HG03060 (cell line): ENCODE data around the gene HAPLN1.
"Not testable (repeated sequence)": the region's sequence is repeated elsewhere in the genome, so short reads cannot be mapped to it uniquely, and the experiment has no call there.

ENCODE experiments used
- ATAC-seq: cut with Tn5 transposase; IDR thresholded peaks from one replicate; pipeline ENCODE4 v1.9.1; 2021; ENCODE audit warnings: low read depth, moderate number of reproducible peaks; ENCODE audit not compliant: unreplicated experiment

The HAPLN1 gene

GRCh38 chr5:83720836-83721537 lies at the start of gene HAPLN1:
Gene HAPLN1 (minus strand): TSS chr5:83720855. CDS start chr5:83673523, 47,332 bp downstream.
- no peak for ATAC-seq

DNA sequence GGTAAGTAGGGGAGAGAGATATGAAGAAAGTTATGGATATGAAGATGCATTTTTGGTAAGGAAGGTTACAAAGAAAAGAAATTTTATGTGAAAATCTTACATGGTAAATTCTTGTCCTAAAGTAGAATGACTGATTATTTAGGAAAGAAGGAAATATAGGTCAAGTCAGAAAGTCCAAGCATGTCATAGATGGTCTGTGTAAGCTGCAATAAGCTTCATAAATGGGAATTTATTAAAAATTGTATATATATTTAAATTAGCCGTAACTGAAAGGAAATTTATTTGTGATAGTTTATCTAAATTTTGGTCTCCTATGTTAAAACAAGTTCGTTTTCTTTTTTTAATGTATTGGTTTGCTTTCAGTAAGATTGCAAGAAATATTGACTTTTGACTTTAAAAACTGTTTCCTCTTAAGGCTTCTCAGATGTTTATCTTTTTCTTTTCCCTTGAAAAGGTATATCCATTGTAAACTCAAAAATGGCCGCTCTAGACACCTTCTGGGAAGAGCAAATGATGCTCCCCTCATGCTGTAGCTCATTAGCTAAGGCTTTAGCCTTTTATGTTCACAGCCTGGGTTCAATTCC lies 46.8 kb upstream of the HAPLN1 start:
- ATAC-seq = no peak

- no peak for ATAC-seq
Observed at GRCh38 chr5:83764101-83764500, 43.4 kb upstream of the HAPLN1 start.

GRCh38 chr5:83760579-83760978 lies 39.9 kb upstream of the HAPLN1 start:
- ATAC-seq = no peak

- ATAC-seq = no peak
Observed at GRCh38 chr5:83752700-83753099, 32.0 kb upstream of the HAPLN1 start.

DNA sequence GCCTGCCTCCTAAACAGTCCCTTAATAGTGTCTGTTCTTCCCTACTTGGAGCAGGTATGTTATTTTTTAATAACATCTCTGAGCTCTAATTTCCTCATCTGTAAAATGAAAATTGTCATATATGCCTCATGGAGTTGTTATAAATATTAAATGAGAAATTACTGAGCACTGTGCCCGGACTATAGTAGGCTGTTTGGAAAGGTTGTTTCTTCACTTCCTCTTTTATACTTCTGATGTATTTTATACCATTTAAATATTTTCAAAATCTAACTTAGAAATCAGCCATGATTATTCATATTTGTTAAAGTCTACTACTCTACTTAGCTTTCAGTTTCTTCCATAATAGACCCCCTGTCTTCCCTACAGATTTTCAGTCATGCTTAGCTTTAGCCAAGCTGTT lies 30.5 kb upstream of the HAPLN1 start:
- no peak for ATAC-seq

DNA sequence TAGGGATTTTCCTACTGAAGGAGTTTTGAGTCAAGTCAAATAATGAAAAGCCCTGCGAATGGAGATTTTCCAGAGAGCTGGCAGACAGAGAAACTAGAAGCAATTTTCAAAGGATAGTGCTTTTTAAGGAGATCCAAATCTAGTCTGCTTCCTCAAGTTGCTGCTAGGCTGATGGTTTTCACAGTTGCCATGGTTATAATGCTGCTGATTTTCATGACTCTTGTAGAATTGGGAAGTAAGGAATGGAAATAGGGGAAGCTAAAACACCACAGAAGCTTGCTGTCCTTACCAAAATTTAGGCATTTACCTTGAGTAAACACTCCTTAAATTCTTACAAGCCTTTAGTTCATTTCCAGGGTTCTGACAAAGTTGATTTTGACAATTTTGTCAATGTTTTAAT lies 30.1 kb upstream of the HAPLN1 start:
- no peak for ATAC-seq

DNA sequence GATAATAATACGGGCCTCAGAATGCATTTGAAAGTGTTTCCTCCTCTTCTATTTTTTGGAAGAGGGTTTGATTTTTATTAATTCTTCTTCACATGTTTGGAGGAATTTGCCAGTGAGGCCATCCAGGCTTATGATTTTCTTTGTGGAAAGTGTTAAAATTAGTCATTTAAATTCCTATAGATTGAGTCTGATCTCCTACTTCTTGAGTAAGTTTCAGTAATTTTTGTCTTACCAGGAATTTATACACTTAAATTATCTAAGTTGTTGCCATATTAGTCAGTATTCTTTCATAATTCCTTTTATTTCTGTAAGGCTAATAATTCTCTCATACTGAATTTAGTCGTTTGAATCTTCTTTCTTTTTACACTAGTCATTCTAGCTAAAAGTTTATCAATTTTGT lies 25.2 kb upstream of the HAPLN1 start:
- no peak for ATAC-seq

DNA sequence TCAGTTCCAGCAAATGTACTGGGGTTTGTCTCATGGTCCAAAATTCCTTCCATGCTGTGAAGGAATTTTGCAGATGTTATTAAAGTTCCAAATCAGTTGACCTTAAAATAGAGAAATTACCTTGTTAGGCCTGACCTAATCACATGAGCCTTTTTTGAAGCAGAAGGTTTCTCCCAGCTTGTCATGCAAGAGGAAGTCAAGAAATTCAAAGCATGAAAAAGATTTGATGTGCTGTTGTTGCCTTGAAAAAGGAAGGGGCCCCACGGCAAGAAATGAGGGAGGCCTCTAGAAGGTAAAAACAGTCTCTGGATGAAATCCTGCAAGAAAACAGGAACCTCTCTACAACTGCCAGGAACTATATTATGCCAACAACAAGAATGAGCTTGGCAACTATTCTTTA lies 24.2 kb upstream of the HAPLN1 start:
- ATAC-seq = no peak

GRCh38 chr5:83742089-83742488 lies 21.4 kb upstream of the HAPLN1 start:
- ATAC-seq = no peak

DNA sequence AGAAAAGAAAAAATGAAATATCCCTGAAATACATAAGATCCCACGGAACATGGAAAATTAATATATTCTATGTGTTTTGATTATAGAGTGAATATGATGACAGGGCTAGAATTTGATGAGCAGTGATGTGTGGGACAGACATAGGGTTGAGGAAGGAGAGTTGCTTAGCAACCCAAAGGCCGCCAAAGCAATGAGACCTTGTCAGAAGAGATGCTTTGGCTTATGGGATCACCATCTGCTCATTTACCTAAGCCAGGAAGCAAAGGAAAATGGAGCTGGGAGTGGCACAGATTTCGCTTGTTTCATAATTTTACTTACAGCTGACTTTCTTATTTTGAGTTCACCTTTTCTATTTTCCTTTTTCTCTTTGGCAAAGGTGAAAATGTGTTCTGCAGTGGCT lies 20.9 kb upstream of the HAPLN1 start:
- no peak for ATAC-seq

DNA sequence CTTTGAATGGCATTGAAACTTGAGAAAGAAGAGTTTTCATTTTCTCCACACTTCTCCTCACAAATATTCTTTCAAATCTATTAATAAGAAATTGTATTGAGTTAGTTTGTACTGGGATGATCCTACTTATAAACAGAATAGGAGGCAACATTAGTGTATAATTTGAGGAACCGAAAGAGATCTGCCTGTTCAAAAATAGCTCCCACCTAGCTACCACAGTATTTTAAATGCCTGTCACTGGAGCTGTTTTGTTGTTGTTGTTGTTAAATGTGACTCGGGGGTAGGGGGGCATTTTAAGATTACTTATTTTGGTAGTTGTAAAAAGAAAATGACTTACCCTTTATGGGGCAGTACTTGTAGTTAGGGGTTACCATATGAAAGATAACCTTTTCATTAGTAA lies 20.1 kb upstream of the HAPLN1 start:
- ATAC-seq = peak; percentile 88

GRCh38 chr5:83736169-83736568 lies 15.5 kb upstream of the HAPLN1 start:
- ATAC-seq = not testable (repeated sequence)

DNA sequence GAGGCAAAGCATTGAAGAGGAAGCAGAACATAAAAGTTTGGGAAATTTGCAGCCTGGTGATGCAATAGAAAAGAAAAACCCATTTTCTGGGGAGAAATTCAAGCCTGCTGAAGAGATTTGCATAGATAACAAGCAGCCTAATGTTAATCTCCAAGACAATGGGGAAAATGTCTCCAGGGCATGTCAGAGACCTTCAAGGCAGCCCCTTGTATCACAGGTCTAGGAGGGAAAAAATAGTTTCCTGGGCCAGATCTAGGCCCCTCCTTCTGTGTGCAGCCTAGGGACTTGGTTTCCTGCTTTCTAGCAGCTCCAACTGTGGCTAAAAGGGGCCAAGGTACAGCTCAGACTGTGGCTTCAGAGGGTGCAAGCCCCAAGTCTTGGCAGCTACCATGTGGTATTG lies 14.4 kb upstream of the HAPLN1 start:
- not testable (repeated sequence) for ATAC-seq

DNA sequence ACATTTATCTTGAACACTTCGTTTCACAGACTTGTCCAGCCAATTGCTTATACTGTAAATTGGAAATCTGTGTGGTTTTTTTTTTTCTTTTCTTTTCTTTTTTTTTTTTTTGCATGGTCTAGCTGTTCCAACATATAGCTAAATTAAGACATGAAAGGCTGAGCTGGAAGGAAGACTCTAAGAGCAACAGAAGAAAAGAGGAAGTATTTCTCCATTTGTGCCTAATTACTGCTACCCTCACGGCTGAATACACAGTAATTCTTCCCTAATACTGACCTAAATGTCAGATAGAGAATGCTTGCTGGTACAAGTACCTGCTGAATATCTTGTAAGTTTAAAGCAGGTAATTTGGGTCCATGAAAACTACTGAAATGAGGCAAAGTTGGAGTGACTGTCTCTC lies 11.0 kb upstream of the HAPLN1 start:
- no peak for ATAC-seq

DNA sequence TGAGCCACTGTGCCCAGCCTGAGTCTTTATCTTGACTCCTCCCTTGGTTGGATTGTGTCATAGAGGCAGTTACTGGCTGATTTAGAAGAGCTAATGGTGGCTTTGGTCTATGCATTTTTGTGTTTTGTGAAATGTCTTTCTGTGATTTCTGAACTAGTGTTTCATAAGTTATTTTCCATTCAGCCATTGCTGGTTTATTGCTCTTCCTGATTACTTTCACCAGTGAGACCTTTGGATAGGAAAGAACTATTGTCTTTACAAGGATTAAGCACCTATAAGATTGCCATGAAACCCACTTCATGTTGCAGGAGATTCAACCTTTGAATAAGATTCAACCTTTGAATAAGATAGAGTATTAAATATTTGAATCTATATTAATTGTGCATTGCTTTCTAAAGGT lies 8.7 kb upstream of the HAPLN1 start:
- no peak for ATAC-seq

- ATAC-seq = no peak
Observed at GRCh38 chr5:83726912-83727311, 6.3 kb upstream of the HAPLN1 start.

DNA sequence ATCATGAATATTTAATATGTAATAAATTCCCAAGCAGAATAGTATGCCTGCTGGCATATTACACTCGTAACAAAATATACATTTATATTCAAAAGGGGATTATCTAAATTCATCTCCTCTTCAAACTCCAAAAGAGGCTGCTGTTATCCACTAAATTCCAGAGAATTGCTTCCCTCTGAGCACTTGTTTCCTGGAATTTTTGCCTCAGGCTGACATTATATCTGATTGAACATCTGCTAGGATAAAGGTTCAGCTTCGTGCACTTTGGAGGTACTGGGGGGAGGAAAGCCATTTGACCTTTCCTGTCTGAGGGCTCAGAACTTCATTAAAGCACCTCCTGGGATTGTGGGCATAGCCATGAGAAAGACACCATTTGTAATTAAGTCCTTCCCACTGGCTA lies 4.3 kb upstream of the HAPLN1 start:
- ATAC-seq = no peak

- ATAC-seq = no peak
Observed at GRCh38 chr5:83724001-83724400, 3.3 kb upstream of the HAPLN1 start.

DNA sequence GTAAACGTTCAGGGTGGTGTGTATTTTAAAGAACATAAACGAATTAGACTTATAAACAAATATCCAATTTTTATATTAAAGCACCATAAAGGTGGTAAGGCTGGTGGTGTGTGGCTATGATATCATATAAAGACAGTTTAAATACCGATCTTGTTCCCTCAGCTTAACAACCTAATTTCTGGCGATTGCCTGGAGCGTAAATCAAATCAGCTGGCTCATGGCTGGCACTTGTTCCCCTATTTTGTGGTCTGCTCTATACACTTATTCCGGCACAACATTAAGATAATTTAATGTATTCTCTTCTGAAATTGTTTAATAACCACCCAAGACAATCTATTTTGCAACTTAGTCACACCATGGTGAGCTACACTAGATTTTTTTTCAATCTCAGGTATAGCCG lies 2.4 kb upstream of the HAPLN1 start:
- ATAC-seq = no peak

GRCh38 chr5:83721953-83722901 lies 1.6 kb upstream of the HAPLN1 start:
- no peak for ATAC-seq
